Jurkat, Clone E6-1 (cell line): ENCODE results near the gene RFX2.
A peak's percentile ranks its signal among the peaks of the same experiment; 100 is the strongest.
"Not testable (repeated sequence)": the region's sequence is repeated elsewhere in the genome, so short reads cannot be mapped to it uniquely, and the experiment has no call there.

ENCODE experiments used
- DNase-seq: peaks from one replicate; pipeline ENCODE4 v3.0.0-alpha.2; 2011; ENCODE audit warnings: low read depth, low spot score
- H3K4me3 ChIP-seq: 2 replicates; pipeline ENCODE4 v1.5.1; 2011; ENCODE audit warnings: mild to moderate bottlenecking, low read length, control low read depth, moderate library complexity

Gene RFX2

GRCh38 chr19:6108721-6109633, 1.3 kb downstream of the RFX2 start:
- peak overlapping the region; percentile 60 for H3K4me3 ChIP-seq
- DNase-seq, result no peak

GRCh38 chr19:6106643-6107294, 3.5 kb downstream of the RFX2 start:
- not testable (repeated sequence) for DNase-seq

DNA sequence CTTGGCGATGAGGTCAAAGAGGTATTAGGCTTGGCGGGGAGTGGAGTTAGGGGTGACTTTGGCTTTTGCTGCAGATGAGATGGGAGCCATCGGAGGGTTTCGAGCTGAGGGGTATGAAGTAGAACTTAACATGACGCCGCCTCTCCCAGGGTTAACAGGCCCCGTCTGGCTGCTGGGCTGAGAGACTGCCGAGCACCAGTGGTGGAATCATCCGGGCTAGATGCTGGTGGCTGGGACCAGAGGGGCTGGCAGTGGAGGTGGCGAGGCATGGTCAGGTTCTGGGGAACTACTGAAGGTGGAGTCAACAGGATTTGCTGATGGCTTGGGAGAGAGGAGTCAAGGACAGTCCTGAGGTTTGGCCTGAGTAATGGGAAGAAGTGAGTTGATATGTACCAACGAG, 4.9 kb downstream of the RFX2 start:
- no peak overlapping the region for H3K4me3 ChIP-seq
- DNase-seq, result no peak

More at GRCh38 chr19:6106643-6107294, 3.5 kb downstream of the RFX2 start:
- not testable (repeated sequence) for H3K4me3 ChIP-seq

GRCh38 chr19:6103894-6104293, 6.4 kb downstream of the RFX2 start:
- no peak for DNase-seq
- no peak overlapping the region for H3K4me3 ChIP-seq

GRCh38 chr19:6103217-6103644, 7.1 kb downstream of the RFX2 start:
- no peak overlapping the region for H3K4me3 ChIP-seq
- DNase-seq, result no peak

GRCh38 chr19:6101991-6102390, 8.3 kb downstream of the RFX2 start:
- H3K4me3 ChIP-seq, result no peak overlapping the region
- no peak for DNase-seq

DNA sequence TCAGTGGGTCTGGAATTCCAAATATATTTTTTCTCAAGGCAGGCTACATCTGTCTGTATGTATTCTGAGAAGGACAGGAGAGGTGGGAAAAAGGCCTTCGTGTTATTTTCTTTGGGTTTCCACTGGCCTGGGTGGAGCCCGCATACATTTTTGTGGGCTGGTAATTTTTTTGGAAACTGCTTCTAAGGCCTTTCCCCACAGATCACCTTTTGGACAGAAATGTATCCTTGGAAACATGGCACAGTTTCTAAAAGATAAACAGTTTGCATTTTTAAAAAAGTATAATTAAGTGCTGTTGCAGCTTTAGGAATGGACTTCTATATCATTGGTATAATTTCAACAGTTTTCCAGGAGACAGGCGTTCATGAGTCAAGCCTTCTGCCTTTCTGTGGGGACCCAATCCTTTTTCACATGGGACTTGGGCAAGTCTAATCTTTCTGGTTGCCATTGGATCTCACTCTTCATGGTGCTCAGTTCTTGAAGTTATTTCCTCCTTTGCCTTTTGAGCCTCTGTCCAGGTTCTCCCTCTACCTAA, 8.9 kb downstream of the RFX2 start:
- no peak overlapping the region for H3K4me3 ChIP-seq
- DNase-seq, result no peak

- no peak overlapping the region for H3K4me3 ChIP-seq
- DNase-seq, result no peak
These were observed 9.9 kb downstream of the RFX2 start for GRCh38 chr19:6100284-6100915.

GRCh38 chr19:6099599-6099998, 10.7 kb downstream of the RFX2 start:
- no peak overlapping the region for H3K4me3 ChIP-seq
- DNase-seq, result no peak

GRCh38 chr19:6099033-6099432, 11.3 kb downstream of the RFX2 start:
- H3K4me3 ChIP-seq, result no peak overlapping the region
- DNase-seq, result no peak

DNA sequence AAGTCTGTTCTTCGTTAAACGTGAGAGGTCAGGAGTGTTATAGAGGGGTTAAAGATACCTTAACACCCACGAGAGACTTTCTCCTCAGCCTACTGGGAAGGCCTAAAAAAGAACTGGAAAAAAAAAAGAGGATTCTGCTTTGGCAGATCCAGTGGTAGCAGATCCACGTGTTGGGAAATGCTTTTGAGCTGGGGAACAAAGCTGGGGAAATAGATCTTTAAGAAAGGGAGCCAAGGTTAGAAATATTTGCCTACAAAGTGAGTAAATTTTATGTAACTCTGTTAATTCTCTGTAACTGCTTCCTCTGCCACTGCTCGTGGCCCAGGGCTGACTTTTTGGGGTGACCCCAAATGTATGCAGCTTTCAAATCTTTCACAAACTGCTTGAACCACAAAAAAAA, 11.7 kb downstream of the RFX2 start:
- no peak for DNase-seq

GRCh38 chr19:6097911-6098310, 12.4 kb downstream of the RFX2 start:
- H3K4me3 ChIP-seq, result no peak overlapping the region
- DNase-seq, result no peak

More for the DNA sequence above, 11.7 kb downstream of the RFX2 start:
- H3K4me3 ChIP-seq, result no peak overlapping the region

DNA sequence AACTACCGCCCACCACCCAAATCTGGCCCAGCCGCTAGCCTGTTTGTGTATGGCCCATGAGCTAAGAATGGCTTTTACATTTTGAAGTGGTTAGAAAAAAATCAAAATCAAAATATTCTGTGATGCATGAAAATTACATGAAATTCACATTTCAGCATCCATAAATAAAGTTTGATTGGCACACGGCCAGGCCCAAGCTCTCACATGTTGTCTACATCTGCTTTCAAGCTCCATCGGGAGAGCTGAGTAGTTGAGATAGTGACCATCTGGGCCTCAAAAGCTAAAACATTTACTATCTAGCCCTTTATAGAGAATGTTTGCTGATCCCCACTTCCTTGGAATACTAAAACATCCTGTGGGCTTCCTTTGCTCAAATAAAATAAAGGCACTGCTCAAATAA, 14.5 kb downstream of the RFX2 start:
- H3K4me3 ChIP-seq, result no peak overlapping the region
- no peak for DNase-seq

GRCh38 chr19:6092329-6093286, 17.7 kb downstream of the RFX2 start:
- no peak for DNase-seq

DNA sequence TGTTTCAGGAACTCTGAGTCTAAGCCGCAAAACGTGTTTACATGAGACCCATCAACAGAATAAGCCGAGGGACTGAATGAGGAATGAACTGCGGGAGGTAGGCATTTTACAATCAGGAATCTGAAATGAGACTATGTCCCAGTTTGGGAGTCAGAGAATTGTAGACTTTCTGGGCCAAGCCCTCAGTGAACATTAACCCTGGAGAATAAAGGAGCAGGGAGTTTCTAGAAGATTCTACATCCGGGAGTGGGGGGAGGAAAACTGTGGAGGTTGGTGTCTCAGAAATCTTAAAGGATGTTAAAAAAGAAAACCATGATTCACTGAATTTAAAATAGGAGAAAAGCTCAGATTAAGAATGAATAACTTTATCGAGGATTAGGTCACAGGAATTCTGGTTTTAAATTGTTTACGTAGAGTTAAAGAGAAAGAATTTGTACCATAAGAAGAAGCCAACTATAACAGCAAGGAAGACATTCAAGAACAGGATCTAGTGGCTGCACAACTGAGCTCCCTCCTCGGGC, 18.5 kb downstream of the RFX2 start:
- no peak overlapping the region for H3K4me3 ChIP-seq
- no peak for DNase-seq

More at GRCh38 chr19:6092329-6093286, 17.7 kb downstream of the RFX2 start:
- no peak overlapping the region for H3K4me3 ChIP-seq

DNA sequence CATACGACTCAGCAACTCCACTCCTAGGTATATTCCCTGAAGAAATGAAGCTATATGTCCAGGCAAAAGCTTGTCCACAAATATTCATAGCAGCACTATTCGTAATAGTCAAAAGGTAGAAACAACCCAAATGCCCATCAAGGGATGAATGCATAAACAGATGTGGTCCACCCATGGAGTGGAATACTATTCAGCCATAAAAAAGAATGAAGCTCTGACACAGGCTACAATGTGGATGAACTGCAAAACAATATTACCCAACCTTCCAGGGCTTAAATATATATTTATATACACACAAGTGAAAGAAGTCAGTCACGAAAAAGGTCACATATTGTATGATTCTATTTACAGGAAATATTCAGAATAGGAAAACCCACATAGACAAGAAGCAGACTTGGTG, 19.7 kb downstream of the RFX2 start:
- no peak overlapping the region for H3K4me3 ChIP-seq
- no peak for DNase-seq

DNA sequence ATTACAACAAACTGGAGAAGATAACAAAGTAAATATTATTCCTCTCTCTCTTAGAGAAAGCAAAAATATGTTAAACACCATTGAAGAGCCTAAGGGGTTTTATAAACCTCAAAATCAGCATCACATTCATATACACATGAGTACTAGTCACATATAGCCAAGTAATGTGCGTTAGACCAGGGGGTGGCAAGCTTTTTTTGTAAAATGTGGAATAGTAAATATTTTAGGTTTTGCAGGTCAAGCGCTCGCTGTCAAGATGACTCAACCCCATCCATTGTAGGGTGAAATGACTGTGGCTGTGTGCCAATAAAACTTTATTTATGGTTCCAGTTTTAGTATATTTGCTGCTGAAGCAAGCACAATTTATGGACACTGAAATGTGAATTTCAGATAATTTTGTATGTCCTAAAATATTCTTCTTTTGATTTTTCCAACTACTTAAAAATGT, 21.7 kb downstream of the RFX2 start:
- no peak for DNase-seq
- no peak overlapping the region for H3K4me3 ChIP-seq

- DNase-seq, result peak; percentile 31
- peak overlapping the region; percentile 23 for H3K4me3 ChIP-seq
These were observed 23.2 kb downstream of the RFX2 start for GRCh38 chr19:6087074-6087571.
